Sigmoid colon (tissue), 7 donors: ENCODE measurements around the gene FTO. TPM values are rescaled to one million over a fixed set of nuclear protein-coding genes. Genes with fewer than 3 reads are reported as not detected.

Experiments used
- DNase-seq: peaks from one replicate; pipeline ENCODE4 v3.0.0-alpha.2; 2019
- H3K27ac ChIP-seq, 4 donors: fragments of 200-600 bp; sonication (generic); one replicate each; pipeline ENCODE4 v1.5.1; 2016 to 2019; ENCODE audit warnings: mild to moderate bottlenecking in 1 of 4
- H3K27me3 ChIP-seq, 3 donors: fragments of 200-600 bp; sonication (generic); one replicate each; pipeline ENCODE4 v1.5.1; 2019; ENCODE audit warnings: mild to moderate bottlenecking in 1 of 3
- H3K36me3 ChIP-seq, 4 donors: fragments of 200-600 bp; sonication (generic); one replicate each; pipeline ENCODE4 v1.5.1; 2016 to 2019
- H3K4me1 ChIP-seq, 4 donors: fragments of 200-600 bp; sonication (generic); one replicate each; pipeline ENCODE4 v1.5.1; 2017 to 2019
- H3K4me3 ChIP-seq, 4 donors: fragments of 200-600 bp; sonication (generic); one replicate each; pipeline ENCODE4 v1.5.1; 2017 to 2019; ENCODE audit warnings: mild to moderate bottlenecking in 2 of 4, moderate library complexity in 1 of 4
- H3K9me3 ChIP-seq, 4 donors: fragments of 200-600 bp in 3 of 4; sonication (generic) in 3 of 4; one replicate each; pipeline versions ENCODE4 v1.5.1 to v1.6.1; 2013 to 2019
- EP300 ChIP-seq, 4 donors: sonication (generic); formaldehyde crosslinking; IDR thresholded peaks; one replicate each; pipeline ENCODE4 v1.6.1; 2017; ENCODE audit warnings: antibody characterized with exemption in 4 of 4
- POLR2A ChIP-seq, 2 donors: fragments of 450-650 bp; IDR thresholded peaks; one replicate each; pipeline ENCODE4 v1.6.1; 2016; ENCODE audit warnings: antibody characterized with exemption in 2 of 2, mild to moderate bottlenecking in 2 of 2, moderate library complexity in 2 of 2
- POLR2AphosphoS5 ChIP-seq, 4 donors: sonication (generic); formaldehyde crosslinking; IDR thresholded peaks; one replicate each; pipeline ENCODE4 v1.6.1; 2017; ENCODE audit warnings: antibody characterized with exemption in 4 of 4
- WGBS, 2 donors: extraction: QIAGEN DNeasy Blood & Tissue Kit; methylation state at CpG; one replicate each; pipeline ENCODE4 v1.1.7; 2013; 5-methylcytosine and 5-hydroxymethylcytosine counted together
- intact Hi-C: fragments of 100-400 bp; cut with DNase I; formaldehyde crosslinking; loops from one replicate; pipeline ENCODE4 v1.15.1; 2023
- polyA plus RNA-seq, 3 donors: library from polyadenylated mRNA; stranded (reverse); fragments of 200-250 nt; gene quantifications; one replicate each; pipeline ENCODE4 v1.2.3, GENCODE V29; 2013
- total RNA-seq, 4 donors: library from RNA; depleted of rRNA; stranded (reverse); fragments of >200 nt; gene quantifications; one replicate each; pipeline ENCODE4 v1.1.0, GENCODE V29; 2016
- TF ChIP-seq, protein P1 (sequence below), 4 experiments: fragments of 450-650 bp in 3 of 4; fragments of 200-600 bp in 1 of 4; IDR thresholded peaks; one replicate each; pipeline ENCODE4 v1.5.1; 2016 to 2019; ENCODE audit warnings: antibody characterized with exemption in 4 of 4, mild to moderate bottlenecking in 3 of 4, moderate library complexity in 2 of 4
- donor health status: healthy with polysubstance abuse.
- donor health status: Bipolar disorder and iron deficiency.
- donor health status: healthy.

Gene FTO
- total and polyA plus RNA-seq, 7 donors = 9.9 to 97.2 (median 77.8) TPM

DNA sequence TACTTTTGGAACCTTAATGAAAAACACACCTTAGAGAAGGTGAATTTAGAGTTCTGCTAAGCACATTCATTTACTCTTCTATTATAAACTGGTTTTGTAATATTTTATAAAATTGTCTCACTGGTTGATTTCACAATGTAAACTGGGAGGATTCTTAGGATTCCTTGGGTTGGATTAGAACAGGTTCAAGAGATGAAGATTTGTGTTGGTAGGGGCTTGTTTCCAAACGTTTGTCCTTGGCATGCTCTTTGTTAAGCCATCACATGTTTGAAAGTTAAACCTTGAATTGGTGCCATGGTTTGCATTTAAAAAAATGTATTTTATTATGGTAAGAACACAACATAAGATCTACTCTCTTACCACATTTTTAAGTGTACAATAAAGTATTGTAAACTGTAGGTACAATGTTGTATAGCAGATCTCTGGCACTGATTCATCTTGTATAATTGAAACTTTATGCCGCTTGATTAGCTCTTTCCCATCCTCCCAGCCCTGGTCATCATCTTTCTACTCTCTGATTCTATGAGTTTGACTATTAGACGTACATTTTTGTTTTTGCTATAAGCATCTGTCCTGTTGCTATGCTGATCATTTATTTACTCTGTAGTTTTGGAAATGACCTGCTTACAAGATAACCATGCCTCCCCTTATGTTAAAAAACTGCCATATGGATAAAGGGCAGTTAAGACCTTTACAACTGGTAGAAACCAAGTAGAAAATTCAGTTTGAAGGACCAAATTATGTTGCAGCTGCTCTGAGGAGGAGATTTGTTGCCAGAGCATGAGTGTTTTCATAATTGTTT, 9.6 kb downstream of the FTO start:
- Histone ChIP-seq H3K4me3 (no peak overlapping the region), H3K36me3 (no peaks in the 10 kb centered on the region), H3K27me3 (no peaks in the 10 kb centered on the region), H3K4me1 (peaks cover 0 to 37% (median 30%) of the 10 kb centered on the region in 4 donors), H3K9me3 (no peaks in the 10 kb centered on the region), H3K27ac (peak overlapping the region in 2 of 4 donors; percentile 28 to 45)
- 16 to 57% methylated on average over 3 of the region's 3 CpGs for WGBS, 2 donors
- TF ChIP-seq POLR2AphosphoS5 (IDR thresholded peaks at IDR 0.05) = no peak
- TF ChIP-seq POLR2A (IDR thresholded peaks at IDR 0.05) = no peak
- TF ChIP-seq EP300 (IDR thresholded peaks at IDR 0.05) = no peak
- TF ChIP-seq, protein P1, sequence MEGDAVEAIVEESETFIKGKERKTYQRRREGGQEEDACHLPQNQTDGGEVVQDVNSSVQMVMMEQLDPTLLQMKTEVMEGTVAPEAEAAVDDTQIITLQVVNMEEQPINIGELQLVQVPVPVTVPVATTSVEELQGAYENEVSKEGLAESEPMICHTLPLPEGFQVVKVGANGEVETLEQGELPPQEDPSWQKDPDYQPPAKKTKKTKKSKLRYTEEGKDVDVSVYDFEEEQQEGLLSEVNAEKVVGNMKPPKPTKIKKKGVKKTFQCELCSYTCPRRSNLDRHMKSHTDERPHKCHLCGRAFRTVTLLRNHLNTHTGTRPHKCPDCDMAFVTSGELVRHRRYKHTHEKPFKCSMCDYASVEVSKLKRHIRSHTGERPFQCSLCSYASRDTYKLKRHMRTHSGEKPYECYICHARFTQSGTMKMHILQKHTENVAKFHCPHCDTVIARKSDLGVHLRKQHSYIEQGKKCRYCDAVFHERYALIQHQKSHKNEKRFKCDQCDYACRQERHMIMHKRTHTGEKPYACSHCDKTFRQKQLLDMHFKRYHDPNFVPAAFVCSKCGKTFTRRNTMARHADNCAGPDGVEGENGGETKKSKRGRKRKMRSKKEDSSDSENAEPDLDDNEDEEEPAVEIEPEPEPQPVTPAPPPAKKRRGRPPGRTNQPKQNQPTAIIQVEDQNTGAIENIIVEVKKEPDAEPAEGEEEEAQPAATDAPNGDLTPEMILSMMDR (IDR thresholded peaks at IDR 0.05) = no peak
- intact Hi-C loops = no loop called here
- DNase-seq = no peak

DNA sequence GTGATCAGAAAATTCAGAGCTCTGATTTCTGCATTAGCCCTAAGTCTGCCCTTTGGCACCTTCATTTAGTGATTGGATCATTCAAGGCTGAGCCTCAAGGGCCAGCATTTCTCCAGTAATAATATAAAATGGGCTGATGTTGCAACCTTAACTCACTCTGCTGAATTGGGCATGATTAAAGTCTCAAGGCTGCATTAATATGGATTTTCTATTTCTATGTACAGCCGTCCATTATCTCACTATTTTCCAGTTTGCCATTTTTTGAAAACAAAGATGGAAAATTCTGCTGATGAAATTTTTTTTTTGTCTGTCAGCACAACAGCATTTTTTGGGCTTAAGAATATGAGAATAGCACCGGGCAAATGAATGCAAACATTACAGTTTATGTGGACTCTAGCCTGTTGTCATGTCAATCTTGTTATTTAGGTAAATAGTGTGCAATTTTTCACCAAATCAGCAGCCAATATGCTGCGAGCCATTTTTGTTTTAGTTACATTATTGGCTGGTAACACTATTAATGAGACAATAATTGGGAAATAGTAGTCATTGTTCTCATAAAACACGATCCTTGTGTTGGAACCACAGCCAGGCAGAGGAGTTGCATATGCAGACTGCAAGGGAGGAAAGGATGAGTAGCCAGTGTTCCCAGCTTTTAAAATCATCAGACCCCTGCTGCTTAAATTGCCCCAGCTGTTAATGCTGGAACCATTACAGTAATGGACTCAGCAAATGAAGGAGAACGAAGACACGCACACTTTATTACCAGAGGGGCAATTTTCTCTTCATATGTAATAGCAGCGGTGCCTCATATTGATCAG, 10.5 kb downstream of the FTO start:
- Histone ChIP-seq H3K27me3 (no peaks in the 10 kb centered on the region), H3K9me3 (no peaks in the 10 kb centered on the region), H3K36me3 (no peaks in the 10 kb centered on the region), H3K4me1 (peaks cover 0 to 37% (median 30%) of the 10 kb centered on the region in 4 donors), H3K27ac (peak overlapping the region in 2 of 4 donors; percentile 28 to 45), H3K4me3 (no peak overlapping the region)
- no peak for DNase-seq
- 80% methylated on average over 7 of the region's 7 CpGs for WGBS, 2 donors
- intact Hi-C loops = no loop called here
- peak in 1 of 4 donors; percentile 19 for TF ChIP-seq POLR2AphosphoS5 (IDR thresholded peaks at IDR 0.05)
- TF ChIP-seq EP300 (IDR thresholded peaks at IDR 0.05) = no peak

DNA sequence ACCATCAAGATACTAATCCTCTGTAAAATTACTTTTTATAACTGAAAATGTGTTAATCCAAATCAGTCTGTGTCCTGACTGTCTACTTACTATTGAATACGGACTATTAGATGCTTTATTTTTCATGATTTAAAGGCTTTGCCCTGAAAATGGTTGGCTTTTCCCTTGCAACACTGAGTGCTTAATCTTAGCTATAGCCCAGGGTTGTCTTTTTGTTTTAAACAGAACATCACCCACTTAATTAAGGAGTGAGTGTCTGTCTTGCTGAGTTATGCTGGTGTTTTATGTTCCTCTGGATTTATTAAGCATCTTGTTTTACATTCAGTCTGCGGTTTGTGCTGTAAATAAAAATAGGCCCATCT, 11.0 kb downstream of the FTO start:
- 82 to 91% methylated on average over 2 of the region's 2 CpGs for WGBS, 2 donors
- no peak for DNase-seq

DNA sequence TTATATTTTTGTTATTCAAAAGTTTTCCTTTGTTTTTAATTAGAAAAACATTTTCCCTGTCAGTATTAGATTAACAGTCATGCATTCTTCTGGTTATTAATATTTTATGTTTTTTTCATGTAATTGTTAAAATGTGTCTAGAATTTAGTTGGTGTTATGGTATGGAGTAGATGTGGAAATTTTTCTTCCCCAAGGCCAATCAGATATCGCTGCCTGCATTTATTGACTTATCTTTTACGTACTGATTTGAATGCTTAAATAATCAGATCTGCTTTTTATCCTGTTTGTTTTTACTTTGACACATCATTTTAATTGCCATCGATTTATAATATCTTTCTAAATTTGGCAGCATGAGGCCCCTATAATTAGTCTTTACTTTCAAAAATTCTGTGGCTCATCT, 13.6 kb downstream of the FTO start:
- Histone ChIP-seq H3K36me3 (no peaks in the 10 kb centered on the region), H3K27ac (no peak overlapping the region), H3K4me1 (peaks cover 0 to 34% (median 29%) of the 10 kb centered on the region in 4 donors), H3K27me3 (no peaks in the 10 kb centered on the region), H3K4me3 (no peak overlapping the region), H3K9me3 (no peaks in the 10 kb centered on the region)
- TF ChIP-seq, protein P1 (IDR thresholded peaks at IDR 0.05) = no peak
- no peak for TF ChIP-seq POLR2AphosphoS5 (IDR thresholded peaks at IDR 0.05)
- no peak for TF ChIP-seq EP300 (IDR thresholded peaks at IDR 0.05)
- TF ChIP-seq POLR2A (IDR thresholded peaks at IDR 0.05) = no peak
- intact Hi-C loops = no loop called here
- 94 to 95% methylated on average over 3 of the region's 3 CpGs for WGBS, 2 donors
- no peak for DNase-seq

More for the DNA sequence above, 11.0 kb downstream of the FTO start:
- H3K27ac ChIP-seq = peak overlapping the region in 1 of 4 donors; percentile 45
- no peaks in the 10 kb centered on the region for H3K9me3 ChIP-seq
- H3K4me1 ChIP-seq = peaks cover 0 to 37% (median 30%) of the 10 kb centered on the region in 4 donors
- H3K4me3 ChIP-seq = no peak overlapping the region
- TF ChIP-seq POLR2AphosphoS5 (IDR thresholded peaks at IDR 0.05) (no peak), EP300 (IDR thresholded peaks at IDR 0.05) (no peak), POLR2A (IDR thresholded peaks at IDR 0.05) (no peak)
- TF ChIP-seq, protein P1 (IDR thresholded peaks at IDR 0.05) = no peak
- intact Hi-C loops = no loop called here
- no peaks in the 10 kb centered on the region for H3K27me3 ChIP-seq
- no peaks in the 10 kb centered on the region for H3K36me3 ChIP-seq

DNA sequence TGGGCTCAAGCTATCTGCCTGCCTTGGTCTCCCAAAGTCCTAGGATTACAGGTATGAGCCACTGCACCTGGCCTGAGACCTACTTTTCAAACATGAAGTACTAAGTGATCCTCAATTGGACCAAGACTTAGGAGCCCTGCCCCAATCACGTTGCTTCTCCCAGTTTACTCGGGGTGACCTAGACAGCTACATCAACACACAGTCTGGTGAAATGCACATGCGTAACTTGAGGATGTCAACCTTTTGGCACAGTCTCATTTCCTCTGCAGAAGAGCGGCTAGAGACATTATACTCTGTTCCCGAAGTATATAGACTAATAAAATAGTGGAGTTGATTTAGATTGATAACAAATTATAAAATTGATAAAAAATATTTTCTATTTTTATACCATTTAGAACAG, 17.1 kb downstream of the FTO start:
- no peaks in the 10 kb centered on the region for H3K36me3 ChIP-seq
- intact Hi-C loops = no loop called here
- no peaks in the 10 kb centered on the region for H3K27me3 ChIP-seq
- WGBS, 2 donors = 88 to 90% methylated on average over 5 of the region's 5 CpGs
- no peak for DNase-seq
- TF ChIP-seq, protein P1 (IDR thresholded peaks at IDR 0.05) = no peak
- TF ChIP-seq EP300 (IDR thresholded peaks at IDR 0.05) = no peak
- no peak for TF ChIP-seq POLR2AphosphoS5 (IDR thresholded peaks at IDR 0.05)
- no peak for TF ChIP-seq POLR2A (IDR thresholded peaks at IDR 0.05)
- peaks cover 0 to under 1% (median under 1%) of the 10 kb centered on the region in 4 donors for H3K4me1 ChIP-seq
- no peak overlapping the region for H3K4me3 ChIP-seq
- H3K9me3 ChIP-seq = no peaks in the 10 kb centered on the region
- no peak overlapping the region for H3K27ac ChIP-seq
